Kidney glomerular epithelial cell (primary cell): ENCODE measurements around the gene IGF2R.
"Not testable (repeated sequence)": the region's sequence is repeated elsewhere in the genome, so short reads cannot be mapped to it uniquely, and the experiment has no call there.

Experiments used
- DNase-seq: peaks from one replicate; lab custom pipeline; 2025; lab: John Stamatoyannopoulos, UW

The IGF2R gene

DNA sequence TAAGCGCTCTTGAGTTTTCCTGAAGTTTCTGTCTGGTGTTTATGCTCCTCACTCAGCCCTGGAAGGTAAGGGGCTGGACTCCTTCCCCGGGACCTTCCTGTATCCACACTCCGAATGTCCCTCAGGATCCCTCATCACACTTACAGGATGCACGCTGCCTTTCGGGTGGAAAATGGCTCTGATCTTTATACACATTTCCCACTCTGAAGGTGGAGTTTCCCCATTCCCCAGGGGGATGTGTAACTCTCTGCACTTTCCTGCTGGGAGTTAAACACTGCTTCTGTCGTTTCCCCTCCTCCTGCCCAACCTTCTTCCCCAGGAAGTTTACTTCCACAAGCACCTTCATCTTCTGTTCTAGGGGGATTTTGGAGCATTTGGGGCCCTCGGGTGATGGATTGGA is 17.1 kb upstream of the IGF2R start:
- DNase-seq: no peak

DNA sequence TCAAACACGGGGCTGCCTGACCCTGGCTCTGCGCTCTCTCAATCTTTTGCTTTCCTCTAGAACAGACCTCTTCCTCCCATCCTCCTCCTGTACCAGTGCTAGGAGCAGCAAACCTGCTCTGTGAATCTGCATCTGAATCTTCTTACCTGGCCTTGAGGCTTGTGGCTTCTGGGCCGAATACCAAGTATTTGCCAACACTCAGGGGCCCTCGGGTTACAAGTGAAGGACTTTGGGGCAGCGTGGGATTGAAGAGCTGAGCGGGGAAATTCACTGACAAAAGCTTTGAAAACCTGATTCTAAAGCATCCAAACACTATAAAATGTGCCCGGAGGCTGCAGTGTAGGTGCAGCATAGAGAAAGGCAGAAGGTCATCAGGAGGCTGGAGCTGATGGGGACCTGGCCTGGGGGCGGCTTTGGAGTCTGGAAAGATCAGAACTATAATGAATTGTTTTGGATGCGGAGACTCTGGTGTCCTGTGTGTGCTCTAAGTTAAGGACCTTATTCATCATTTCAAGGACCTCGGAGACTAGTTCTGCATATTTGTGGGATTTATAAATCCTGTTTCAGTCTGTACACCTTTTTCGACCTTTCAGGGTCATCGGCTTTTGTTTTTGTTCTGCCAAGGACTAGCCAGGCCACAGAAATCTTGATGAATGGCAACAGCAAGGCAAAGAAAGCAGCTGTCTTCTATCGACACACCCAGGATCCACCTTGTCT is 16.4 kb upstream of the IGF2R start:
- no peak for DNase-seq

DNA sequence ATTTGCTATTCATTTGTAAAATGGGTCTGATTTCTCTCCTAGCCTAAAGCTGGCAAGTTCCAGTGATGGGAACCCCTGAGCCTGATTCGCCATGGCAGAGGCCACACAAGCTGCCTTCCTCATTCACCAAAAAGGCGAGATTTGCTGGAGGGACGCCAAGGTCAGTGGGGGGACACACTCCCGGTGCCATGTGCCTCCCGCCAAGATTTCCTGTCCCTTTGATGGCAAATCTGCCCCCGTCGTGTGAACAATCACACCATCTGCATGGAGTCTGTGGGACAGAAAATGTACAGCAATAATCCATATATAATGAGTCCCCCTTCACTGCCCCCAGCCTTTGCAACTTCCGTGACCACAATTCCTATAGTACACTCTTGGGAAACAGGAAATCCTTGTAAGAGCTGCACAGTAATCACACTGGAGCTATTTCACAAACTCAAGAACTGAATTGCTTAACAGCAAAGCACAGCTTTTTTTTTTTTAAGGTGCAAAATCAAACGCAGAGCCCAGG is 15.7 kb upstream of the IGF2R start:
- no peak for DNase-seq

DNA sequence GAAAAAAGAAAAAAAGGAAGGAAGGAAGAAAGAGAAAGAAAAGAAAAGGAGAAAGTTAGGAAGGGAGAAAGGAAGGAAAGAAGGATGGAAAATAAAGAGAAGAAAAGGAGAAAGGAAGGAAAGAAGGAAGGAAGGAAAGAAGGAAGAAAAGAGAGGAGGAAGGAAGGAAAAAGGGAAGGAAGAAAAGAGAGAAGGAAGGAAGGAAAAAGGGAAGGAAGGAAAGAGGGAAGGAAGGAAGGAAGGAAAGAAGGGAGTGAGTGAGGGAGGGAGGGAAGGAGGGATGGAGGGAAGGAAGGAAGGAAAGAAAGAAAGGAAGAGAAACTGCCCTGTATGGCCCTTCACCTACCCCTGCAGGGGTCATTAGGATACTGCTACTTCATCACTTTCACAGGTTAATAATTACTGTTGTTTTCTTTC is 12.9 kb upstream of the IGF2R start:
- no peak for DNase-seq

DNA sequence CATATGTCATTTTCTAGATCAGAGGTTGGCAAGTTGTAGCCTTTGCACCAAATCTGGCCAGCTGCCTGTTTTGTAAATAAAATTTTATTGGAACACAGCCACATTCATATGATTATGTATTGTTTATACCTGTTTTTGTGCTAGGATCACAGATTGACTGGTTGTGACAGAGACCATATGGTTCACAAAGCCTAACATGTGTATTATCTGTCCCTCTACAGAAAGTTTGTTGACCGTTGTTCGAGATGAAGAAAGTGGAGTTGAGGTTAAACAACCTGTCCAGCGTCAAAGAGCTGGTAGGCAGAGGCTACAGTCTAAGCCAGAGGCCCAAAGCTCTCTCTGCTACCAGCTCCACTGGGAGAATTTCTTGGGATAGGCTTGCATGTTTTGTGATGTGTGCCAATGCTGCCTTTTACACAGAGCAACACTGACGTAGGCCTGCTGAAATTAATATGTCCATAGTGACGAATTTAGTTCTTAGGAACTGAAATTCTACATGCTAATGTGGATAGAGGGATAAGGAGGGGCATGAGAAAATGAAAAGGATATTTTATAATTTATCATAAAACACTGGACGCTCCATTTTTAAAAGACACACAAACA is 11.7 kb upstream of the IGF2R start:
- DNase-seq: no peak

DNA sequence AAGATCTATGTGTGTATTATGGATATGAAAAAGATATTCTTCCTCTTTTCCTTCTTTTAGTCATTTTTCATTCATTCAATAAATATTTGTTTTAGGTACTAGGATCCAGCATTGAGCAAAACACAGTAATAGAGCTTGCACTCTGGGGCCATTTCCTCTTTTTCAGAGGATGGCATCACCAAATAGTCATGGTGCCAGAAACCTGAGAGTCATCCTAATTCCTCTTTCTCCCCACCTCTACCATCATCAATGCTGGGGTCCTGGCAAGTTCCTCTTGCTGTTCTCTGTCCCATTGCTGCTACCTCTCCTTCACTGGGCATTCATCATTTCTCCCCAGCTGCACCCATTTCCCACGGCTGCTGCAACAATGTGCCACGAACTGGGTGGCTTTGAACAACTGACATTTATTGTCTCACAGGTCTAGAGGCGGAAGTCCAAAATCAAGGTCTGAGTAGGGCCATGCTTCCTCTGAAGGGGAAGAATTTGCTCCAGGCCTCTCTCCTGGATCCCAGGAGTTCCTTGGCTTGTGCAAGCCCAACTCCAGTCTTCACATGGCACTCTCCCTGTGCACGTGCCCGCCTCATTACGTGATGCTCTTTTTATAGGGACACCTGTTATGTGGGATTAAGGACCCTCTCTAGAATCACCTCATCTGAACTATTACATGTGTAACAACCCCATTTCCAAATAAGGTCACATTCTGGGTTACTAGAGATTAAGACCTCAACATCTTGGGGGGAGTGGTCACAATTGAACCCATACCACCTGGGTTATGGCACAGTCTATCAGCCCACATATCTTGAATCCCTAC is 9.5 kb upstream of the IGF2R start:
- DNase-seq: no peak

DNA sequence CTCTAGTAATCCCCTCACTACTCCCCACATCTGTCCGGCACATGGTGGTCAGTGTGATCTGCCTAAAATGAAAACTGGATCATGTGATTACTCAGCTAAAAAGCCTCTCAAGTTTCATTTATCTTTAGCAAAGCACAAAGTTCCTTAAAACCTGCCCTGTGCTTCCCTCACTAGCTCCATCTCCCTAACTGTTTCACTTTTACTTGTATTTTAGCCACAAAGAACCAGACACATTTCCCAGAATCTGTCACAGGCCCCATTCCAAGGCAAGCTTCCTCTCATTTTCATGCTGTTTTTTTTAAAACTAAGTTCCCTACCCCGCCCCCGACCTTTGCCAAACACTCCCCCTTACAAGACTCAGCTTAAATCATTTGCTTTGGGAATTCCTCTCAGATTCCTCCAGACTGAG is 8.9 kb upstream of the IGF2R start:
- no peak for DNase-seq

DNA sequence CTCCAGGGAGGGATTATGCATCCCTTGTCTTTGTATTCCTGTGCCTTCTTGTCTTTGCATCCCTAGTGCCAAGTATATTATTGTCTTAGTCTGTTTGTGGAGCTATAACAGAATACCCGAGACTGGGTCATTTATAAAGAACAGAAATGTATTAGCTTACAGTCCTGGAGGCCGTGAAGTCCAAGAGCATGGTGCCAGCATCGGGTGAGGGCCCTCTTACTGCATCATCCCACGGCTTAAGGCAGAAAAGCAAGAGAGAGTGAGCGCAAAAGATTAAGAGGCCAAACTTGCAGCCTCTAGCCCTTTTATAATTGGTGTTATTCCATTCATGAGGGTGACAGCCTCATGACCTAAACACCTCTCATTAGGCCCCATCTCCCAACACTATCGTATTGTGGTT is 8.4 kb upstream of the IGF2R start:
- no peak for DNase-seq

DNA sequence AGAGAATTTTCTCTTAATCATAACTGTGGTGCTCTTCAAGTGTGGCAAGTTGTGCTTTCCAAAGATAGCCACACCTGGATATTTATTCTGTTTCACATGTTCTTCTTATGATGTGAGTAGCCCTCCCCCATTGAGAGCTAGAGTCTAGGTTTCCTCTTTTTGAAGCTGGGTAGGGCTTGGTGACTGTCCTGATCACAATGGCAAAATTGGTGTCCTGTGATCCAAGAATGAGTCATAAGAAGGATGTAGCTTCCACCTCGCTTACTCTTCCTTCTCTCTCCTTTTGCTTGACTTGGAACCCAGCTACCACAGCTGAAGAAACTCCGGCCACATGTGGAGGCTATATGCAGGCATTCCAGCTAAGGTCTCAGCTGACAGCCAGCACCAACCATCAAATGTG is 7.4 kb upstream of the IGF2R start:
- no peak for DNase-seq

DNA sequence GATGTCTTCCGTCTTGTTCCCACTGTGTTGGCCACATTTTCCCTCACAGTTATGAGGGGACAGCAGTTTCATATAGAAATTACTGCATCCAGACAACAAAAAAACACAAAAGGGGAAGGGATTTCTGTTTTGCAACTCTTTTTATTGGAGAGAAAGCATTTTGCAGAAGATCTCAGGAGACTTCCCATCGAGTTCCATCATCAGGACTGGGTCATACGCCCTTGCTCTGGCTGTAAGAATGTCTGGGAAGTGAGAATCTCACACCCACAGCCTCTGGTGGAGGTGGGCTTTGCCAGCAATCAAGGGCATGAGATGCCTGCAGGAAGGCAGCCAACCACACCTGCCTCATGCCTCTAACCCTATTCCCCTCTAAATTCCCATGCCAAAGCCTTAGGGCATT is 5.8 kb upstream of the IGF2R start:
- DNase-seq: no peak

DNA sequence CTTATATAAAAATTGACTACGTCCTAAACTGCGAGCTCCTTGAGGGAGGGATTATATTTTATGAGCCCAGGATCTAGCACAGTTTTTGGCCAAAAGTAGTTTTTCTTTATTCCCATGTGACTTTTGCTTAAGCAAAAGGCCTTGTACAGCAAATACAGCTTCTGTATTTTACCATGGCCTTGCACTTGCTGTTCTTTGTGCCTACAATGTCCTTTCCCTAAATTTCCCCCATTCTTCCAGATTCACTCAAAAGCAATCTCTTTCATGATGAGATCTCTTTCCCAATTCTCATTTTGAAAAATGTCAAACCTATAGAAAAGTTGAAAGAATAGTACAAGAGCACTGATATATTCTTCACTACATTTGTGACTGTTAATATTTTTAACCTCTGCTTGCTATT is 4.8 kb upstream of the IGF2R start:
- DNase-seq: no peak

DNA sequence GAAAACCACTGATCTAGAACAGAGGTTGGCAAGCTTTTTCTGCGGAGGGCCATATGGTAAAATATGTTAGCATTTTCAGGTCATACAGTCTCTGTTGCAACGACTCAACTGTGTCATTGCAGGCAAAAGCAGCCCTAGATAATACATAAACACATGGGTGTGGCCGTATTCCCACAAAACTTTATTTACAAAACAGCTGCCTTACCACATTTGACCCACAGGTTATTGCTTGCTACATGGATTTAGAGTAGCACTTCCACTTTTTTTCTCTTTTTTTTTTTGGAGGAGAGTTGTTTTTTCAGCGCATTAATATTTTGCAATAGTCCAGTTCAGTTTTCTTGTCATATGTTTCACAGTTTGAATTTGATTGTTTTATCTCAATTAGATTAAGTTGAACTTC is 2.5 kb upstream of the IGF2R start:
- DNase-seq: no peak

DNA sequence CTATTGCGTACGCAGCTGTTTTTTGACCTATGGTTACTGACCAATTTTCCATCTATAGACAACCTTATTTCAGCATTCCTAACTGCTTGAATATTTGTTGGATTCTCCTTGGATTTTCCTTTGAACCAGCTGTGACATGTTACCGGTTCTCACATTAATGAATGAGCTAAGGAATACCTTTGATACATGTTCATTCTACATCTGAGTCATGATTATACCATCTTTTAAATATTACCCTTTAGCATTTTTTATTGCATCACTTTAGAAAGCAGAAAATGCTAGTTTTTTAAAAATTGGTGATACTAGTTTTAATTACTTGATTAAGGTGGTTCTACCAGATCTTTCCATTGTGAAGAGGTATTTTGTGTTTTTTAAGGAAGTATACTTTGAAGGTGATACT is 1.9 kb upstream of the IGF2R start:
- no peak for DNase-seq

DNA sequence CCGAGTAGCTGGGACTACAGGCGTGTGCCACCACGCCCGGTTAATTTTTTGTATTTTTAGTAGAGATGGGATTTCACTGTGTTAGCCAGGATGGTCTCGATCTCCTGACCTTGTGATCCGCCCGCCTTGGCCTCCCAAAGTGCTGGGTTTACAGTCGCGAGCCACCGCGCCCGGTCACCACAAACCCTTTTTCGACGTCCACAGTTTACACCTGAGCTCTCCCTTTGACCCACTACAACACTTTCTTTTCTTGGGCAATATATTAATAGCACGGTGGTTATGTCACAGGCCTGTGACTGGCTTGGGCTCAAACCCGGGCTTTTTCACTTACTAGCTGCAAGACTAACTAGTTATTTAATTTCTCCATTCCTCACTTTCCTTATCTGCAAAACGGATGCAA is 1.3 kb upstream of the IGF2R start:
- not testable (repeated sequence) for DNase-seq

DNA sequence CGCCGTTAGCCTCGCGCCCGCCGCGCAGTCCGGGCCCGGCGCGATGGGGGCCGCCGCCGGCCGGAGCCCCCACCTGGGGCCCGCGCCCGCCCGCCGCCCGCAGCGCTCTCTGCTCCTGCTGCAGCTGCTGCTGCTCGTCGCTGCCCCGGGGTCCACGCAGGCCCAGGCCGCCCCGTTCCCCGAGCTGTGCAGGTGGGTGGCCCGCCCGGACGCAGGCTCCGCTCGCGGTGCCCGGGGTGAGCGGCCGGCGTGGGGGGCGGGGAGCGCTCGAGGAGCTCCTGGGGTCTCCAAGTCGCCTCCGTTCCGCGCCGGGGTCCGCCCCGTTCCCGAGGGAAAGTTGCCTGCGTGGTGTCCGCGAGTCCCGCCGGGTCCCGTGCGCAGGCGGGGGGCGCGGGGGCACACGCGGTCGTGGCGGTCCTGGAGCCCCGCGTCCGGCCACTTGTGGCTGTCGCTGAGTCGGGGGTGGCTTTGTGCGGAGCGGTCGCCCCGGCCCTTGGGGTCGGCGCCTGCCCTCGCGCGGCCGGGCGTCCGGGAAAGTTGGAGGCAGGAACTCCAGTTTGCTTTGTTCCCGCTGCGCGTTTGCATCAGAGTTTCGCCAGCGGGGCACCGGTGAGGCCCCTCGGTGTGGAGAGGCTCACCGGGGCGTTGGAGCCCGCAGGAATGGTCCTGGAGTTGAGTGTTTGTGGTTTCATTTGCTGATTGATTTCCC is 476 bp downstream of the IGF2R start:
- no peak for DNase-seq

DNA sequence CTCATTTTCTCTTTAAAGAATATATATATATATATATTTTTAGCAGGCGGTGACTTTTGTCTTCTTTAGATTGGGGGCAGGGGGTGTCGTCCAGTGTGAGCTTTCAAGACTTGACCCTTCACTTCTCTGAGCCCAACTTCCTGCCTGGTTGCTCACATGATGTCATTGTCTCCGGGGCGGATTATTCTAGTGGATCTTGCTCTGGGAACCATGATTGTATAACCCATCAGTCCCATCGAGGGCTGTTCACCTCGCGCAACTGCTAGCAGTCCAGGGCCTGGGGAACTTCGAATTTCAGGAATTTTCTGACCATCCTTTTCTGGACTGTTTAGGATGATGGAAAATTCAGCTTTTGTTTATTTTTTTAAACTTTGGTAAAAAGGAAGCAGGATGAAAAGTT is 1.0 kb downstream of the IGF2R start:
- DNase-seq: peak; percentile 84

DNA sequence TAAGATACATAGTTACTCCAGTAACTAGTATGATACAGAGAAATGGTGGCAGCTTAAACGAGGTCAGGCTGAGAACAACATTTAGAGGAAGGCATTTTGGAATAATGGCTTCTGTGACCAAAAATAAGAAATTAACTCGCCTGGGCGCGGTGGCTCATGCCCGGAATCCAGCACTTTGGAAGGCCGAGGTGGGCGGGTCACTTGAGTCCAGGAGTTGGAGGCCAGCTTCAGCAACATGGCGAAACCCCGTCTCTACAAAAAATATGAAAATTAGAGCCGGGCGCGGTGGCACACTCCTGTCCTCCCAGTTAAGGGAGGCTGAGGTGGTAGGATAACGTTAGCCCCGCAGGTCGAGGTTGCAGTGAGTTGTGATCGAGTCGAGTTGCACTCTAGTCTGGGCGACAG is 1.8 kb downstream of the IGF2R start:
- DNase-seq: no peak

DNA sequence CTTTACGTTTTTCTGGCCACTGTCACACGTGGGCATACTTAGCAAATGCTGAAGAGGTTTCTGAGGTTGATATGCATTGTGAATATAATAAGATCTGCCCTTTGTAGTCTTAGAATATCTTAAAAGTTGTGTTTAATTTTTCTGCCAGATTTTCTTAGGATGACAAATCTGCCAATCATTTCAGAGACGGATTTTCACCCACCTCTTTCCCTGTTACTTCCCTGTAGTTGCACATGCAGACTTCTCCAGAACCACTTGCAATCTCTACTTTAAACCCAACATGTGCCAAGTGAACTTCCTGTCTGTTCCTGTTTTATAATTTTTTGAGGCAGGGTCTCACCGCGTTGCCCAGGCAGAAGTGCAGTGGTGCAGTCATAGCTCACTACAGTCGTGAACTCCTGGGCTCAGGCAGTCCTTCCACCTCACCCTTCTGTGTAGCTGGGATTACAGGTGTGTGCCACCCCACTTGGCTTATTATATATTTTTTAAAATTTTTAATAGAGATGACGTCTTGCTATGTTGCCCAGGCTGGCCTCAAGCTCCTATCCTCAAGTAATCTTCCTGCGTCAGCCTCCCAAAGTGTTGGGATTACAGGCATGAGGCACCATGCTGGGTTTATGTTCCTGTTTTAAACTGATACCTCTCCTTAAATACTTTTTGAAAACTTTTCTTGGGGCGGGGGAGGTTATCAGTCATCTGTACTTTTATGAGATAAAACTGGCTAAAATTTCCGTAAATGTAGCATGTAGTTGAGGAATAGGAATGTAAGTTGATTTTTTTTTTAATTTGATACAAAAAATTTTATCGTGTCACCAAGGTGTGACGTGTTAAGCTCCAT is 2.7 kb downstream of the IGF2R start:
- DNase-seq: no peak

DNA sequence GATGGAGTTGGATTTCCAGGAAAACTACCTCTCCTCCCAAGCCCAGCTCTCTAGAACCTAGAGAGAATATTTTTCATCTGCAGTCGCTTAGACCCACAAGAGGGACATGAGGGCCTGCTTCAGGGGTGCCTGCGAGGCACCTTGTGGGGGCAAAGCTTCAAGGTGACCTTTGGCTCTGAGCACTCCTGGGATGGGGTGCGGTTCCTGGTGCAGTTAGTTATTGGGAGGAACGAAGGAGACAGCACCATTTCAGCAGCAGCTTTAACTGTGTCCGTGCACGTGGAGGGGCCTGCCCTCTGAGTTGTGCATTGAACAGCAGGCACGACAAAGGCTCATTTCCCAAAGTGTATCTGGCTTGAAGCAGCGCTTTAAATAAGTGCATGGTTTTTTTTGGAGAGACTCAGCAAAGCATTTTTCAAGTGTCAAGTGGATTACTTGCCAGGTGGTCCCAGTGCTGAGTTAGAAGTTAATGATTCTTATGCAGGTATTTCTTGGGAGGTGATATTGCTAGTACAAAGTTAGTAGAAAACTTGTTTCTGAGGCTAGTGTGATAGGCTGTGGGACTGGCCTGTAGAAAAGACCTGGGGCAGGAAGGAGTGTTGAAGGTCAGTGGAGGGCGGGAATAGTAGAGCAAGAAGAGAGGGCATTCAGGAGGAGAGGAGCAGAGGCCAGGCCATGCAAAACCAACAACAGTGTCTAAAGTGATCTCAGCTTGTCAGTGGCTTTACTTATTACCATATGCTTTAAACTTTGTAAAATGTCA is 3.8 kb downstream of the IGF2R start:
- DNase-seq: no peak

DNA sequence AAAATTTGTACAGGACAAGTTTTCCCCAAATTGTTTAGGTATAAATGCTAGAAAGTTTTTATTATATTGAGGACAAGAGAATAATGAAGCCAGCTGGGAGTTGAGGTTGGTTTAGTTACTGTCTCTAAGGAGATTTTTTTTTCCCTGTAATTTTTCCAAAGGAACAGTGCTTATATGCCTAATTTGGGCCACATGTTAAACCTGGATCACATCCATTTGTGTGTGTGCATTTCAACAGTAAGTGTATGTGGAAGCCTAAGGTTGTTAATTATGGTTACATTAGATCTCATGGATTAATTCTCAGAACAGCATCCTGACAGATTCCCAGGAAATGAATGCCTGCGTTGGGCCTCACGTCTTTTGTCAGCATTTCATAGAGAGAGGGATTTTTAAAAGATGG is 4.5 kb downstream of the IGF2R start:
- no peak for DNase-seq

DNA sequence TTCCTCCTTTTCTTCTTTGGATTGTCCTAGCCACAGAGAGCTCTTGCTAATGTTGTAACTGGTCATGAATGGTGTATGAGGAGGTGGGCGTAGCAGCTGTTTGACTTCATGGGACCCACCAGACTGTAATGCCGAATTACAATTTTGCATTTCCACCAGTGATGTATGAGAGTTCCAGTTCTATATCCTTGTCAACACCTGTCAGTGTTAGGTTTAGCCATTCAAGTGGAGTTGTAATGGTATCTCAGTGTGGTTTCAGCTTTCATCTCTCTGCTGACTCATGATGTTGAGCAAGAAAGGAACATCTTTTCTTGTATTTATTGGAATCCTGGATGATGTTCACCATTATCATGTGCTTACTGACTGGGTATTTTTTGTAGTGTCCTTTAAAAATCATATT is 5.1 kb downstream of the IGF2R start:
- peak; percentile 74 for DNase-seq
